CD14-positive monocyte (primary cell): ENCODE results near the gene NDUFV3. TPM values are rescaled to one million over a fixed set of nuclear protein-coding genes. Genes with fewer than 3 reads are reported as not detected.

Experiments
- DNase-seq, 3 donors: peaks; one replicate each; pipeline ENCODE4 v3.0.0-alpha.2; 2011 to 2022
- H2AFZ ChIP-seq: 2 replicates; pipeline ENCODE4 v1.6.0; 2012; ENCODE audit warnings: mild to moderate bottlenecking, low read depth, low read length, inconsistent platforms; ENCODE audit not compliant: insufficient read depth, poor library complexity, severe bottlenecking
- H3K27ac ChIP-seq, 2 donors: 1 replicate in 1 of 2; 2 replicates in 1 of 2; pipeline ENCODE4 v1.5.1; 2012 to 2013; ENCODE audit warnings: low read length in 2 of 2, control low read depth in 1 of 2, inconsistent platforms in 1 of 2, low read depth in 1 of 2, mild to moderate bottlenecking in 1 of 2
- H3K27me3 ChIP-seq, 2 donors: one replicate each; pipeline versions ENCODE4 v1.6.0 to v1.6.1; 2011 to 2013; ENCODE audit warnings: low read length in 2 of 2; ENCODE audit not compliant: control insufficient read depth in 2 of 2, insufficient read depth in 2 of 2
- H3K36me3 ChIP-seq, 2 donors: replicated peaks in 1 of 2; 1 replicate in 1 of 2; 2 replicates in 1 of 2; pipeline versions ENCODE4 v1.5.1 to v1.6.1; 2012 to 2013; ENCODE audit warnings: low read length in 2 of 2, control low read depth in 1 of 2, inconsistent platforms in 1 of 2, mild to moderate bottlenecking in 1 of 2; ENCODE audit not compliant: insufficient read depth in 2 of 2, control insufficient read depth in 1 of 2
- H3K4me1 ChIP-seq, 2 donors: 1 replicate in 1 of 2; 2 replicates in 1 of 2; pipeline versions ENCODE4 v1.5.1 to v1.6.1; 2012 to 2013; ENCODE audit warnings: low read length in 2 of 2, control low read depth in 1 of 2, inconsistent platforms in 1 of 2, mild to moderate bottlenecking in 1 of 2, moderate library complexity in 1 of 2; ENCODE audit not compliant: insufficient read depth in 2 of 2, control insufficient read depth in 1 of 2
- H3K4me2 ChIP-seq: replicated peaks from 2 replicates; pipeline ENCODE3; 2012; ENCODE audit warnings: low read length, moderate library complexity, mild to moderate bottlenecking; ENCODE audit not compliant: poor library complexity, severe bottlenecking; ENCODE audit errors: extremely low read depth
- H3K4me3 ChIP-seq, 3 experiments: fragments of 200-600 bp in 1 of 3; sonication (generic) in 1 of 3; replicated peaks in 1 of 3; 1 replicate in 2 of 3; 2 replicates in 1 of 3; pipeline ENCODE4 v1.5.1; 2011 to 2013; ENCODE audit warnings: low read length in 3 of 3, mild to moderate bottlenecking in 3 of 3, control low read depth in 2 of 3, low read depth in 2 of 3, inconsistent platforms in 1 of 3, moderate library complexity in 1 of 3
- H3K79me2 ChIP-seq: 2 replicates; pipeline ENCODE4 v1.6.0; 2012; ENCODE audit warnings: mild to moderate bottlenecking, control low read depth, inconsistent platforms, low read length, moderate library complexity; ENCODE audit not compliant: insufficient read depth
- H3K9ac ChIP-seq: 2 replicates; pipeline ENCODE4 v1.6.0; 2017; ENCODE audit warnings: low read length, mild to moderate bottlenecking; ENCODE audit not compliant: insufficient read depth, poor library complexity, severe bottlenecking
- H3K9me3 ChIP-seq, 2 donors: replicated peaks in 1 of 2; 1 replicate in 1 of 2; 2 replicates in 1 of 2; pipeline versions ENCODE4 v1.5.1 to v1.6.1; 2012 to 2013; ENCODE audit warnings: low read length in 2 of 2, control low read depth in 1 of 2; ENCODE audit not compliant: control insufficient read depth in 1 of 2, insufficient read depth in 1 of 2
- H4K20me1 ChIP-seq: 2 replicates; pipeline ENCODE4 v1.6.0; 2012; ENCODE audit warnings: mild to moderate bottlenecking, low read length, control low read depth, moderate library complexity; ENCODE audit not compliant: insufficient read depth
- H3K27ac Mint-ChIP-seq, 7 donors: one replicate each; pipeline ENCODE4 v1.8.0; 2020; ENCODE audit warnings: mild to moderate bottlenecking in 7 of 7, mixed read lengths in 7 of 7, moderate library complexity in 6 of 7, inconsistent platforms in 2 of 7
- H3K27me3 Mint-ChIP-seq, 3 donors: one replicate each; pipeline ENCODE4 v1.8.0; 2021 to 2022; ENCODE audit warnings: low read depth in 3 of 3, mild to moderate bottlenecking in 3 of 3, mixed read lengths in 3 of 3, moderate library complexity in 3 of 3, inconsistent platforms in 1 of 3
- H3K36me3 Mint-ChIP-seq, 2 donors: one replicate each; pipeline ENCODE4 v1.8.0; 2020; ENCODE audit warnings: mixed read lengths in 2 of 2, inconsistent platforms in 1 of 2, mild to moderate bottlenecking in 1 of 2
- H3K4me1 Mint-ChIP-seq: one replicate; pipeline ENCODE4 v1.8.0; 2020; ENCODE audit warnings: mild to moderate bottlenecking, mixed read lengths
- H3K4me3 Mint-ChIP-seq, 2 donors: one replicate each; pipeline ENCODE4 v1.8.0; 2020; ENCODE audit warnings: mild to moderate bottlenecking in 2 of 2, mixed read lengths in 2 of 2, moderate library complexity in 1 of 2
- H3K9me3 Mint-ChIP-seq, 7 donors: one replicate each; pipeline ENCODE4 v1.8.0; 2020 to 2022; ENCODE audit warnings: mixed read lengths in 7 of 7, mild to moderate bottlenecking in 6 of 7, moderate library complexity in 6 of 7, inconsistent platforms in 2 of 7
- CTCF ChIP-seq: fragments of 200-600 bp; IDR thresholded peaks from one replicate; pipeline ENCODE4 v1.8.0; 2022; ENCODE audit warnings: antibody characterized with exemption, mild to moderate bottlenecking
- WGBS: methylation state at CpG from one replicate; pipeline ENCODE4 v1.1.5; 2013; ENCODE audit warnings: missing lambda C conversion rate; ENCODE audit not compliant: insufficient coverage; 5-methylcytosine and 5-hydroxymethylcytosine counted together
- intact Hi-C, 2 donors: fragments of 100-400 bp; cut with micrococcal nuclease; formaldehyde crosslinking; loops; one replicate each; pipeline versions ENCODE4 v1.15.0 to v1.15.1; 2023
- polyA plus RNA-seq, 3 donors: library from polyadenylated mRNA; depleted of rRNA in 1 of 3; unstranded in 2 of 3; stranded (reverse) in 1 of 3; fragments of 300-500 nt in 2 of 3; fragments of >200 nt in 1 of 3; fragmentation: Illumina TruSeq in 2 of 3; gene quantifications; 1 replicate in 2 of 3; 2 replicates in 1 of 3; pipeline ENCODE4 v1.2.3, GENCODE V29; 2012 to 2021

Gene NDUFV3
- polyA plus RNA-seq, 3 donors: 18.2 to 35.5 (median 28.0) TPM

GRCh38 chr21:42858957-42859890, 33.9 kb upstream of the NDUFV3 start:
- no peaks in the 10 kb centered on the region for H3K9me3 Mint-ChIP-seq
- Histone ChIP-seq H4K20me1 (peaks cover under 1% of the 10 kb centered on the region), H3K4me2 (no peak overlapping the region), H3K4me3 (no peak overlapping the region), H3K9ac (no peak overlapping the region), H3K36me3 (peaks cover 90 to 97% of the 10 kb centered on the region in 2 donors), H3K4me1 (no peaks in the 10 kb centered on the region), H3K27me3 (no peaks in the 10 kb centered on the region), H3K79me2 (no peaks in the 10 kb centered on the region), H3K27ac (no peak overlapping the region), H2AFZ (no peak overlapping the region), H3K9me3 (no peaks in the 10 kb centered on the region)
- H3K4me1 Mint-ChIP-seq: no peaks in the 10 kb centered on the region
- WGBS: 95% methylated on average over 25 of the region's 34 CpGs
- peaks cover 0 to 2% (median 0%) of the 10 kb centered on the region in 3 donors for H3K27me3 Mint-ChIP-seq
- no peak for TF ChIP-seq CTCF
- no peak for DNase-seq
- H3K27ac Mint-ChIP-seq: peak overlapping the region in 1 of 7 donors; percentile 64
- no peak overlapping the region for H3K4me3 Mint-ChIP-seq
- peaks cover 81 to 91% of the 10 kb centered on the region in 2 donors for H3K36me3 Mint-ChIP-seq
- intact Hi-C loops: no loop called here

GRCh38 chr21:42859891-42860230, 33.2 kb upstream of the NDUFV3 start:
- H3K4me3 Mint-ChIP-seq: no peak overlapping the region
- Histone ChIP-seq H3K9ac (no peak overlapping the region), H3K4me1 (no peaks in the 10 kb centered on the region), H3K4me3 (no peak overlapping the region), H2AFZ (no peak overlapping the region), H4K20me1 (peaks cover 7% of the 10 kb centered on the region), H3K36me3 (peaks cover 87 to 97% of the 10 kb centered on the region in 2 donors), H3K79me2 (peaks cover 6% of the 10 kb centered on the region), H3K4me2 (no peak overlapping the region), H3K27ac (no peak overlapping the region), H3K9me3 (no peaks in the 10 kb centered on the region), H3K27me3 (no peaks in the 10 kb centered on the region)
- intact Hi-C loops: loop anchor here in 1 of 2 donors (10.0 kb wide), 1 partner anchor 55 kb away; no protein-coding TSS in a partner anchor
- peaks cover 81 to 90% of the 10 kb centered on the region in 2 donors for H3K36me3 Mint-ChIP-seq
- no peak overlapping the region for H3K27ac Mint-ChIP-seq
- no peak for DNase-seq
- H3K27me3 Mint-ChIP-seq: peaks cover 0 to 2% (median 0%) of the 10 kb centered on the region in 3 donors
- no peak for TF ChIP-seq CTCF
- no peaks in the 10 kb centered on the region for H3K4me1 Mint-ChIP-seq
- no peaks in the 10 kb centered on the region for H3K9me3 Mint-ChIP-seq
- WGBS: 82% methylated on average over 2 of the region's 6 CpGs
